Islet of Langerhans (tissue), 1 donor: ENCODE data around the gene HMCES.

ENCODE experiments used
- FAIRE-seq: peaks from one replicate; lab custom pipeline; 2011; peaks lifted over from hg19 to GRCh38; lab: Jason Lieb, UNC

The HMCES gene

GRCh38 chr3:129304962-129305222, 26.2 kb downstream of the HMCES start:
- FAIRE-seq, result no peak

DNA sequence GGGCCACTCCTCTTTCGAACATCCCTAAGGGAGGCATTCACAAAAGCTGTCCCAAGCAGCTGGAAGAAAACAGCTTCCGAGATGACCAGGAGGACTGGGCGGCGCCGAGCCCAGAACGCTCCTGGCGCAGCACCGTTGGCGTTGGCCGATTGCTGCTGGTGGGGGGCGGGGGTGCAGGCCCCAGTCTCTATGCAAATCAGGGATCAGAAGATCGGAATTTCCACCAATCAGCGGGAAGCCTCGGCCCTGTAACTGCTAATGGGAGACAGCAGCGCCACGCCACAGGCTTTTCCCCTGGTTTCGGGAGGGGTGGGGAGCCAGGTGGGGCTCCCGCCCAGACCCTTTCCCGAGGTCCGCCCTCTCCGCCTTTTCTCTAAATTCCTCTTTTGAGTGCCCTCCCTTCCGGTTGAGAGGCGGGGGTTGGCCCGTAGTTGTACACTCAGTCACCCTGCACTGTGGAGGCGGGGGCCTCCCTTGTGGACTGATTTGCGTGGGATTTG, 27.0 kb downstream of the HMCES start:
- no peak for FAIRE-seq

GRCh38 chr3:129308636-129309035, 30.0 kb downstream of the HMCES start:
- FAIRE-seq, result no peak

DNA sequence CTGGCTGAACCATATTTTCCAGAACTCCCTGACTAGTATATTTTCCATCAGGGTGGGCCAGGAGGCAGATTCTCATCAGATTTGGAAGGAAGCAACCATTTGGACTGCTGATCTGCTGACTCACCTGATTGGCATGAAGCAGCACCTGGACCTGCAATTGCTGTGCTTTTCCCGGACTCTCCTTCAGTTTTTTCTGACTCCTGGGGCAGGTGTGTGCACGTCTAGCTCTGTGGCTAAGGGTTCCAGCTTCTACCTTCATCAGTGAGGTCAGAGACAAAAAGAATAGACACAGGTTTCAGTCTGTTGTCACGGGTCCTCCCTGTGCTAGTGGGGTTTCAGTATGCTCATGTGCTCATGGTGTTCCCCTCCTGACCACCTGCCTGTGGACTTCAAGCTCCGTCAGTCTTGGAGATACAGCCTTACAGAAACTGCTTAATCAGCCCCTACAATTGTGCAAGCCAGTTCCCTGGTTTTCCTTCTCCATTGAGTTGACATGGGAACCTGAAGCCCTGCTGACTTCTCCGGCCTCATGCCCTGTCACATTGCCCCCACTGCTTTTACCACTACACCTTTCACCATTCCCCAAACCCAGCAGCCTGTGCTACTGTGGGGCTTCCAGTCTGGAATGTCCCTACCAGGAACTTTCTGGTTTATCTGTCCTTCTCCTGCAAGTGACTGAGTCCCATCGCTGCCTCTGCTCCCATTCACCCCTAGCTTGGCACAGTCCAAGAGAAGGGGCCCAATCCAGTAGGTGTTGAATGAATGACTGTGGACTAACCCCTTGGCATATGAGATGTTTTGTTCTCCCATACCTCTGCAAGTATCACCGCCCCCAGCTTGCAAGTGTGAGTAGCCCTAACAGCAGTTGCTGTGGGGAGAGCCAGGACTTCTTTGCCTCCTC, 31.7 kb downstream of the HMCES start:
- FAIRE-seq, result no peak

- FAIRE-seq, result no peak
Observed at GRCh38 chr3:129311054-129311902, 32.6 kb downstream of the HMCES start.

DNA sequence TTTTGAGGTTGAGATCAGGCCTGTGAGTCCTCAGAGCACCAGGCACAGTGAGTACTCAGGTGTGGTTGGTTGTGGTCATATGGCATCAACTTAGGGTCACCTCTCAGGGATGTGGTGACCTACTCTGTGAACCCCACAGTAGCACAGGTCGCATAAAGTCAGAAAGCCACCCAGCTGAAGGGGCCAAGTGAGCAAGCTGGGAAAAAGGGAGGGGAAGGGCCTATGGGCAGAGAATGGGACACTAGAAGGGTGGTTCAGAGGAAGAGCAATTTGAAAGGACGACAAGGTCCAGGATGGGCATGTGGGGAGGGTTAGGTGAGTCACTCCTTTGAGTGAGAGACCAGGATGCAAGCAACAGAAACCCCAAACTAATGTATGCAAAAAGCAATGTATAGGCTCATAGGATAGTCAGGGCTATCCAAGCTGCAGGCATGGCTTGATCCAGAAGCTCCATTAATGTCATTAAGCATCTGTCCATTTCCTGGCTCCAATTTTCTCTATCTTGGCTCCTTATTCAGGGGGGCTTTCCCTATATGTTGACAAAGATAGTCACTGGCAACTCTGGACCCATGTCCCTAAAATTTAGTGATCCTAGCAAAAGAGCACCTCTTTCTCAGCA, 33.5 kb downstream of the HMCES start:
- no peak for FAIRE-seq

DNA sequence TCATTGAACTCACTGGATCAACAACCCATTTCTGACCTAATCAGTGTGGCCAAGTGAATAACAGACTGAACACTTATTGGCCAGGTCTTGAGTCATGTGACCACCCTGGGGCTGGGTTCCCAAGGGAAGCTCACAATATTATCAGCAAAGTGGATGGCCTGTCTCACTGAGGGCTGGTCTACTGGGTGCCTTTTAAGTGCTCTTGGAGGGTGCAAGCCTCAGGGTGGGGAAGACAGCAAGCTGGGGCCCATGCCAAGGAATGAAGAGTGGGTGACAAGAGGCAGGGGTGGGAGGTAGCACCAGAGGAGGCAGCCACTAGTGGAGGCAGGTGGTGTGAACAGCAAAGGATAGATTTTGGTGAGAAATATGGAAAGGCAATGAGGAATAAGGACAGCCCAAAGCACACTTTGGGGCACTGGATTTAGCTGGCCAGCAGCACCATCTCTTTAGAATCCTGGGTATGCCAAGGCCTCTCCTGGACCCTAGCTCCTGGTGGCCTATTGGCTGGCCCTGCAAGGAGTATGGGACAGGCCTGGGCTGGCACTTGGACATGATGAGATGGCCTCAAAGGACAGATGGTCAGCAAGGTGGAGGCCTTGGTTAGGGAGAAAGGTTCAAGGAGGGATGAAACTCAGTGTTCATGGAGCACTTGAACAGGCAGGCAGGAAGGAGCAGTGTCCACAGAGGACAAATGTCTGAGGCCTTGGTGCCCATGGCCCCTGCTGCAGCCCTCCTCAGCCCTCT, 34.2 kb downstream of the HMCES start:
- FAIRE-seq, result no peak

GRCh38 chr3:129313415-129313664, 34.7 kb downstream of the HMCES start:
- no peak for FAIRE-seq

DNA sequence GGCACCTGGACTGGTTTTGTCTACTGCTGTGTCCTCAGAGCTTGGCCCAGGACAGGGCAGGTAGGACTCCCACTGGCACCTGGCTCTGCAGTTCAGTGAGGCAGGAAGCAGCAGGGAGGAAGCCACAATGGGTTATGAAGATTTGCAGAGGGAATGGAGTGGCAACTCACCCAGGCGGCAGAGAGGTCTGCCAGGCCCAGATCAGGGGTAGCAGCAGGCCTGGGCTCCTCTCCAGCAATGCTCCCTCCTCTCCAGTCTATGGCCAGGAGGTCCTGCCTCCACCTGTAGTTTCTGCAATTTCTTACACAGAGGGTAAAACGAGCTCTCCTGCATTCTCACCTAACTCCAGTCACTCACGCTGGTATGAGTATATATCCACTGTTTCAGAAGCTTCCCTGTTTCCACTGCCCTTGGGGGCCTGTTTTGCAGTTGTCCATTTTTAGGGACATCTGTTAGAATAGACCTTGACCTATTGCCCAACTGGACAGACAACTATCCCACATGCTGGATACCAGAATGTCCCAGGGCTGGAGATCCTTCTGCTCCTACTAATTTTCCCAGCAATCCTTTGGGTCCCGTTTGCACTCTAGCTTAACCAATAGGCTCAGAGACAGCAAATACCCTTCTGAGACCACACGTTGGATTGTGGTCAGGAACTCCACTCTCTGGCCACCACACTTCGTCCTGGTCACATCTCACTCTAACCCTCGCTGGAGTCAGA, 35.2 kb downstream of the HMCES start:
- no peak for FAIRE-seq

- FAIRE-seq, result no peak
Observed at GRCh38 chr3:129314386-129315222, 35.9 kb downstream of the HMCES start.

DNA sequence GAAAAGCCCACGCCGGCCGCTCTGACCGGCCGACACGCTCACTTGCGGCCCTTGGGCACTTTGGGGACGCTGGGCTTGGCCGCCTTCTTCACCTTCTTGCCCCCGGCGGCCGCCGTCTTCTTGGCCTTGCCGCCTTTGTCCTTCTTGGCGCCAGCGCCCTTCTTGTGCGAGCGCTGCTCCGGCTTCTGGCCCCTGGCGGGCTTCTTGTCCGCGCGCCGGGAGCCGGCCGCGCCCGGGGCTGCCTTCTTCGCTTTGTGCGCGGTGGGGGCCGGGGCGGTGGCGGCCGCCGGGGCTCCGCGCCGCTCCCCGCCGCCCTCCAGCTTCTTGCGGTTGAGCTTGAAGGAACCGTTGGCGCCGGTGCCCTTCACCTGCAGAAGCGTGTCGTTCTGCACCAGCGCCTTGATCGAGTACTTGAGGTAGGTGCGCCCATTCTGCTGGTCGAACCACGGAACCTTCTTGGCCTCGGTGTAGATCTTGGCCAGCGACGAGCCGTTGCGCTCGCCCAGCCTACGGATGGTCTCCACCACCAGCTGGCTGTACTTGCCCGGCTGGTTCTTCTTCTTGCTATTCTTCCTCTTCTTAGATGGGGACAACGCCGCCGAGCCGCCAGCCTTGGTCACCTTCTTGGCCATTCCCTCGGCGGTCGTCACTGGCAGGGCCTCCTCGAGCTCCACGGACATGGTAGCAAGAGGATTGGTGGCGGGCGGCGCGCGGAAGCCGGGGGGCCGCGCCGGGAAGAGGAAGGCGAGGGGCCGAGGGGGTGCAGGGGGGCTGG, 36.7 kb downstream of the HMCES start:
- FAIRE-seq, result no peak

DNA sequence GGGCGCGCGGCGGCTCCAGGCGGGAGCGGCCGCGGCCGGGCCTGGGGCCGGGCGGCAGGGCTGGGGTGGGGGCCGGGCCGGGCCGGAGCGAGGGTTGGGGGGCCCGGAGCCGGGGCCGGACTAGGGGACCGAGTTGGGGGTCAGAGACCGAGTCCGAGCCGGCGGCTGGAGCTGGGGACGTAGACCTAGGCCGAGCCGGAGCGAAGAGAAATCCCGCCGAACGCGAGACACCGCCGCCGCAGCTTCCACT, 37.3 kb downstream of the HMCES start:
- FAIRE-seq, result no peak

GRCh38 chr3:129316248-129317013, 37.8 kb downstream of the HMCES start:
- FAIRE-seq, result no peak

DNA sequence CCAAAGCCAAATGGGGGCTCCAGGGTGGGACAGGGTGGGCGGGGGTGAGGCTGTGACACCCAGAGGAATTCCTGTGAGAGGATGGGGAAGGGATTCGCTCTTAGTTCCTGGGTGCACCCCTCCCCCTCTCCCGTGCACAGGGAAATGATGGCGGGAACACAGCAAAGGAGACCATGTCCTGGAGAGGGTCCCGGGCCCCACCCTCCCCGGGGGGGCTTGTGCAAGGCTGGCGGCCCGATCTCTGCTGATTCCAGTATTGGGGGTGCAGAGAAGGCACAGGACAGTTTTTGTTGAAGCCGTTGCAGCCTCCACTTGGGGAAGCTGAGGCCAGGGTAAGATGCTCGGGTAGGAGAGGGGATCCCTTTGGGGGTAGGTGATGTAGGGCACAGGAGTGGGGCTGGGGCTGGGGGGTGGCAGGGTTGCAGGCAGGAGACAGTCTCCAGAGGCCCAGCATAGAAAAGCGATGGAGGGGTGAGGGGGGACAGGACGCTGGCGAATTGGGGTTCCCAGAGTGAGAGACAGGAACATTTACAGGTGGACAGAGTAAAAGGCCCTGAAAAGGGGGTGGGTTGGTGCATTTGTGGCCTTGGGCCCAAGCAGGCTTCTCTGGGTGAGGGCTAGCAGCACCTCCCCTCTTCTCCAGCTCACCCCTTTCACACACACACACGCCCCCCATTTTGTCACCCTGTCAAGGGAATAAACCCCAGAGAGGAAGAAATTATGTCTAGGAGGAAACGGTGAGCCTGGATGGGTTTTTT, 38.5 kb downstream of the HMCES start:
- no peak for FAIRE-seq

DNA sequence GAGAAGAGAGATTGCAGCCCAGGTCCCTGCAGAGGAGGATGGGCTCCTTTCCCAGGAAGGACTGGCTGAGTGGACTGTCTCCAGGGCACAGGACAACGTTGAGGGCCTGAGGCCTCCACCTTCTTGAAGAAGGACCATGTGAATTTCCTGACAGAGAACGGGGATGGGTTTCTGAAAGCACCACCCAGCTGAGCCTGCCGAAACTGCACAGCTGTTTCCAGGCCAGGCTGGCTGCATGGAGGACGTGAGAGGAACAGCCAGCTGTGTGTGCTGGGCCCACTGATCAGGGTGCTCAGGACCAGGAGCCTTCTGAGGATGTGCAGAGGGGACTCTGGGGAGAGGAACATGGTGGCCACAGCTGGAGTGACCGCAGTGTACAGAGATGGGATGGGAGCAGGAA, 39.2 kb downstream of the HMCES start:
- FAIRE-seq, result no peak

DNA sequence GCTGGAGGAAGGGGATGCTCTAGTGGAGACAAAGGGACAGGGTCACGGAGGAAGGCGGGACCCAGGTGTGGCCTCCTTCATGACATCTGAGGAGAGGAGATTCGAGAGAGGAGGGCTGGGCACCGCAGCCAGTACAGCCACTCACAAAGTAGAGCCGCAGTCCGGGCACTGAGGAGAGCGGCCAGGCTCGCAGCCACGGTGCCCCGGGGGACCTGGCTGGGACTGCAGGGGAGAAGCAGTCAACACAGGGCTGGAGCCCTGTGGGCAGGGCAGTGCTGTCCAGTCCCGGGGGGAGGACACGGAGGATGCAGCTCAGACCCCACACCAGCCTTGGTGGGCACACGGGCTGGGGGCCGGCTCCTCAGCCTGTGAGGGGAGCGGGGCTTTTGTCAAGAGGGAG, 40.3 kb downstream of the HMCES start:
- FAIRE-seq, result no peak

DNA sequence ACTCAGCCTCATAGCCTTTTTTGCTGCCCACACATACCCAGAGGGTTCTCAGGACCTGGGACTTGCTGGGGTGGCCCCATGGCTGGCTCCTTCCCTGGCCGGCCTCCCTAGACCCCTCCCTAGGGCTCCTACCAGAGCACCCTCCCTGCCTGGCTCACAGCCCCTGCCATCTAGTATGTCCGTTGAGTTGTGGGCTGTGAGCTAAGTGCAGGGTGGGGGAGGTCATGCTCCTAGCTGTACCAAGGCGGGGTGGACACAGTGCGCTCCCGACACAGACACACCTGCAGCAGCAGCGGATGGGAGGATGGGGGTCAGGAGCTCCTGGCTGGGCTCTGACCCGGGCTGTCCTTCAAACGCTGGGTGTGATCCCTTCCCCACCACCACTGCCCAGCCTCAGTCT, 41.6 kb downstream of the HMCES start:
- FAIRE-seq, result no peak

GRCh38 chr3:129320825-129321487, 42.3 kb downstream of the HMCES start:
- no peak for FAIRE-seq
